IMR-90 (cell line): ENCODE data around the gene POLR2E. TPM values are rescaled to one million over a fixed set of nuclear protein-coding genes. Genes with fewer than 3 reads are reported as not detected.

Experiments used
- ATAC-seq: fragments of 200-7000 bp; cut with Tn5 transposase; 2 replicates; pipeline ENCODE4 v1.9.1; 2020; ENCODE audit warnings: low read depth, mild to moderate bottlenecking, moderate library complexity
- BruUV-seq: library from RNA; stranded (reverse); fragments of 400-500 nt; replicated peaks from 2 replicates; lab custom pipeline; 2021; lab: Mats Ljungman, UMichigan
- CTCF ChIA-PET: fragments of 300-600 bp; formaldehyde crosslinking; extraction: SDS; loops from one replicate; lab custom pipeline; 2021; ENCODE audit warnings: antibody characterized with exemption; lab: Yijun Ruan, JAX
- POLR2A ChIA-PET: fragments of 300-600 bp; sonication (Branson Sonifier 250); formaldehyde crosslinking; loops from one replicate; lab custom pipeline; 2022; ENCODE audit warnings: antibody characterized with exemption; ENCODE audit not compliant: unreplicated experiment; lab: Charles Lee
- DNase-seq: peaks from one replicate; pipeline ENCODE4 v3.0.0; 2013
- H2AFZ ChIP-seq: replicated peaks from 2 replicates; pipeline ENCODE3; 2013; ENCODE audit warnings: low read length, mild to moderate bottlenecking; ENCODE audit not compliant: poor library complexity
- H2AK5ac ChIP-seq: 2 replicates; pipeline ENCODE4 v1.6.1; 2013; ENCODE audit warnings: low read depth, low read length, inconsistent platforms
- H2AK9ac ChIP-seq: replicated peaks from 2 replicates; pipeline ENCODE3; 2013; ENCODE audit warnings: mild to moderate bottlenecking, low read depth, low read length, moderate library complexity; ENCODE audit not compliant: poor library complexity
- H2BK120ac ChIP-seq: 2 replicates; pipeline ENCODE4 v1.6.1; 2013; ENCODE audit warnings: low read depth, low read length, inconsistent platforms
- H2BK15ac ChIP-seq: 3 replicates; pipeline ENCODE4 v1.6.1; 2013; ENCODE audit warnings: low read depth, low read length, inconsistent platforms
- H2BK20ac ChIP-seq: 2 replicates; pipeline ENCODE4 v1.6.1; 2013; ENCODE audit warnings: low read depth, mild to moderate bottlenecking, inconsistent platforms, low read length, moderate library complexity
- H2BK5ac ChIP-seq: 2 replicates; pipeline ENCODE4 v1.6.1; 2013; ENCODE audit warnings: mild to moderate bottlenecking, low read depth, low read length, inconsistent platforms; ENCODE audit not compliant: poor library complexity, severe bottlenecking
- H3K14ac ChIP-seq: replicated peaks from 2 replicates; pipeline ENCODE4 v1.6.1; 2013; ENCODE audit warnings: low read depth, low read length, inconsistent platforms
- H3K18ac ChIP-seq: 2 replicates; pipeline ENCODE4 v1.6.1; 2013; ENCODE audit warnings: low read depth, low read length, control low read depth
- H3K23ac ChIP-seq: 2 replicates; pipeline ENCODE4 v1.6.1; 2013; ENCODE audit warnings: low read depth, low read length, inconsistent platforms
- H3K27ac ChIP-seq: 2 replicates; pipeline ENCODE4 v1.5.1; 2013; ENCODE audit warnings: mild to moderate bottlenecking, control low read depth, low read length; ENCODE audit not compliant: insufficient read depth
- H3K27me3 ChIP-seq: 2 replicates; pipeline ENCODE4 v1.6.1; 2013; ENCODE audit warnings: low read length; ENCODE audit not compliant: control insufficient read depth, insufficient read depth
- H3K36me3 ChIP-seq: 2 replicates; pipeline ENCODE4 v1.6.1; 2013; ENCODE audit warnings: low read length, mixed read lengths; ENCODE audit not compliant: control insufficient read depth, insufficient read depth
- H3K4ac ChIP-seq: 2 replicates; pipeline ENCODE4 v1.6.1; 2013; ENCODE audit warnings: low read depth, low read length, inconsistent platforms
- H3K4me1 ChIP-seq: 2 replicates; pipeline ENCODE4 v1.6.1; 2013; ENCODE audit warnings: low read length, mixed read lengths; ENCODE audit not compliant: control insufficient read depth, insufficient read depth
- H3K4me2 ChIP-seq: 2 replicates; pipeline ENCODE4 v1.6.1; 2013; ENCODE audit warnings: low read depth, mild to moderate bottlenecking, control low read depth, low read length, moderate library complexity
- H3K4me3 ChIP-seq: 2 replicates; pipeline ENCODE4 v1.5.1; 2013; ENCODE audit warnings: low read depth, mild to moderate bottlenecking, control low read depth, low read length, moderate library complexity; ENCODE audit not compliant: insufficient read depth
- H3K56ac ChIP-seq: 2 replicates; pipeline ENCODE4 v1.6.1; 2013; ENCODE audit warnings: low read length, inconsistent platforms; ENCODE audit not compliant: insufficient read depth; ENCODE audit errors: extremely low read depth
- H3K79me1 ChIP-seq, 2 experiments: 2 replicates each; pipeline ENCODE4 v1.6.1; 2013; ENCODE audit warnings: low read length in 2 of 2, inconsistent platforms in 1 of 2, low read depth in 1 of 2
- H3K9ac ChIP-seq: 2 replicates; pipeline ENCODE4 v1.6.1; 2013; ENCODE audit warnings: low read depth, low read length, control low read depth
- H3K9me1 ChIP-seq: 2 replicates; pipeline ENCODE4 v1.6.1; 2013; ENCODE audit warnings: low read length, inconsistent platforms; ENCODE audit not compliant: insufficient read depth
- H3K9me3 ChIP-seq: 2 replicates; pipeline ENCODE4 v1.6.1; 2013; ENCODE audit warnings: low read length; ENCODE audit not compliant: control insufficient read depth, insufficient read depth
- H4K20me1 ChIP-seq: 2 replicates; pipeline ENCODE4 v1.6.1; 2013; ENCODE audit warnings: low read length, inconsistent platforms; ENCODE audit not compliant: insufficient read depth
- H4K5ac ChIP-seq: 2 replicates; pipeline ENCODE4 v1.6.1; 2013; ENCODE audit warnings: mild to moderate bottlenecking, low read depth, low read length, control low read depth
- H4K8ac ChIP-seq, 2 experiments: 2 replicates each; pipeline ENCODE4 v1.6.1; 2013; ENCODE audit warnings: low read depth in 2 of 2, low read length in 2 of 2, control low read depth in 1 of 2, inconsistent platforms in 1 of 2
- H4K91ac ChIP-seq: 2 replicates; pipeline ENCODE4 v1.6.1; 2013; ENCODE audit warnings: low read depth, low read length, inconsistent platforms; ENCODE audit not compliant: insufficient read depth
- CEBPB ChIP-seq: IDR thresholded peaks from 2 replicates; pipeline ENCODE4 v1.6.1; 2012; ENCODE audit warnings: low read depth, low read length, improper control_type of control experiment
- ELK1 ChIP-seq: fragments of 150-350 bp; IDR thresholded peaks from 2 replicates; pipeline ENCODE4 v1.6.1; 2016; ENCODE audit warnings: low read depth, mild to moderate bottlenecking, low read length, moderate library complexity, borderline replicate concordance
- FOS ChIP-seq: fragments of 150-350 bp; IDR thresholded peaks from 2 replicates; pipeline ENCODE4 v1.6.1; 2016; ENCODE audit warnings: low read depth, low read length
- MAFK ChIP-seq: IDR thresholded peaks from 2 replicates; pipeline ENCODE4 v1.6.1; 2012; ENCODE audit warnings: low read depth, low read length, improper control_type of control experiment
- MAZ ChIP-seq: IDR thresholded peaks from 2 replicates; pipeline ENCODE4 v1.6.1; 2012; ENCODE audit warnings: low read depth, mild to moderate bottlenecking, low read length, improper control_type of control experiment, moderate library complexity, borderline replicate concordance
- NFE2L2 ChIP-seq: fragments of 150-350 bp; IDR thresholded peaks from 2 replicates; pipeline ENCODE4 v1.6.1; 2016; ENCODE audit warnings: low read depth, mild to moderate bottlenecking, low read length
- RCOR1 ChIP-seq: IDR thresholded peaks from 2 replicates; pipeline ENCODE4 v1.6.1; 2012; ENCODE audit warnings: mild to moderate bottlenecking, low read length, improper control_type of control experiment; ENCODE audit not compliant: insufficient replicate concordance
- RFX5 ChIP-seq: IDR thresholded peaks from 2 replicates; pipeline ENCODE4 v1.8.0; 2012; ENCODE audit warnings: low read depth, mild to moderate bottlenecking, low read length, moderate library complexity
- SMC3 ChIP-seq: fragments of 150-350 bp; IDR thresholded peaks from 2 replicates; pipeline ENCODE4 v1.6.1; 2016; ENCODE audit warnings: low read depth, mild to moderate bottlenecking, antibody characterized with exemption, low read length, moderate library complexity
- USF2 ChIP-seq: fragments of 150-350 bp; IDR thresholded peaks from 2 replicates; pipeline ENCODE4 v1.6.1; 2017; ENCODE audit warnings: mild to moderate bottlenecking, antibody characterized with exemption, low read length, low read depth
- WGBS, 2 experiments: methylation state at CpG; one replicate each; pipeline versions ENCODE4 v1.1.5 to v1.1.7; 2013; ENCODE audit warnings: missing lambda C conversion rate in 2 of 2; ENCODE audit not compliant: insufficient read length in 1 of 2; ENCODE audit errors: extremely low coverage in 2 of 2; 5-methylcytosine and 5-hydroxymethylcytosine counted together
- dilution Hi-C: fragments of 300-500 bp; cut with HindIII; formaldehyde crosslinking; loops from one replicate; pipeline ENCODE4 v1.14.3; 2018; ENCODE audit warnings: low sequenced_read_pairs; ENCODE audit not compliant: unreplicated experiment
- in situ Hi-C: fragments of 300-500 bp; cut with MboI; formaldehyde crosslinking; loops from 3 replicates; pipeline ENCODE4 v1.14.3; 2019; ENCODE audit warnings: low sequenced_read_pairs, inconsistent platforms, mixed read lengths
- intact Hi-C: fragments of 100-400 bp; cut with micrococcal nuclease; formaldehyde crosslinking; loops from 2 replicates; pipeline ENCODE4 v1.10.0; 2022
- polyA plus RNA-seq, 3 experiments: library from polyadenylated mRNA; depleted of rRNA; stranded (reverse); fragments of >200 nt; gene quantifications; 2 replicates each; pipeline ENCODE4 v1.2.3, GENCODE V29; 2012; ENCODE audit warnings: low replicate concordance in 1 of 3
- total RNA-seq: library from RNA; depleted of rRNA; stranded (reverse); fragments of >200 nt; gene quantifications from 2 replicates; pipeline ENCODE4 v1.2.3, GENCODE V29; 2012

Gene POLR2E
- total and polyA plus RNA-seq, 2 of the 4 experiments (the other 2 are of a cell fraction), result 294 to 391 TPM

- Histone ChIP-seq H3K18ac (no peak overlapping the region), H3K4me3 (no peak overlapping the region), H3K4me1 (no peaks in the 10 kb centered on the region; the same call in 1 of the 2 replicates), H3K79me1 (peaks cover 0 to 14% of the 10 kb centered on the region in 2 experiments; a peak in 2 of 4 replicates), H4K91ac (no peak overlapping the region), H2BK120ac (no peak overlapping the region), H2BK5ac (no peak overlapping the region), H4K20me1 (peaks cover 15% of the 10 kb centered on the region), H3K9me3 (no peaks in the 10 kb centered on the region), H3K4me2 (no peak overlapping the region), H3K36me3 (peaks cover 41% of the 10 kb centered on the region), H3K27ac (no peak overlapping the region), H2BK20ac (no peak overlapping the region), H3K9me1 (no peaks in the 10 kb centered on the region), H3K9ac (no peak overlapping the region), H2AFZ (no peak overlapping the region), H4K8ac (no peak overlapping the region), H2AK9ac (no peak overlapping the region), H3K23ac (no peak overlapping the region), H2AK5ac (no peak overlapping the region), H3K27me3 (no peaks in the 10 kb centered on the region), H3K4ac (no peak overlapping the region), H3K56ac (no peak overlapping the region), H2BK15ac (no peak overlapping the region), H4K5ac (no peak overlapping the region), H3K14ac (no peak overlapping the region)
- no peak for ATAC-seq
- in situ Hi-C loops, result no loop called here
- no peak for DNase-seq
- TF ChIP-seq MAZ (no peak), MAFK (no peak), ELK1 (no peak), CEBPB (no peak), RCOR1 (no peak), RFX5 (no peak), SMC3 (no peak), USF2 (no peak), FOS (no peak), NFE2L2 (no peak)
- no TSS peak for BruUV-seq
- intact Hi-C loops, result no loop called here
- CTCF ChIA-PET, result interaction anchor here (0.6 kb wide), 3 partner anchors 9 to 106 kb away, joined by 3 to 4 read pairs (median 3); no protein-coding TSS in a partner anchor
- 93% methylated on average over 18 of the region's 27 CpGs; no CpG with 5 or more reads in 1 of the 2 experiments for WGBS, 2 experiments
- POLR2A ChIA-PET, result no interaction called here
- dilution Hi-C loops, result no loop called here
Observed at GRCh38 chr19:1088416-1089010, 6.7 kb downstream of the POLR2E start.
